Hypothalamus (tissue), 51 donors: ENCODE data around the gene CD164L2.

ENCODE experiments used
- DNase-seq, 51 donors: peaks; one replicate each; lab custom pipeline; 2025; lab: John Stamatoyannopoulos, UW

CD164L2 gene

DNA sequence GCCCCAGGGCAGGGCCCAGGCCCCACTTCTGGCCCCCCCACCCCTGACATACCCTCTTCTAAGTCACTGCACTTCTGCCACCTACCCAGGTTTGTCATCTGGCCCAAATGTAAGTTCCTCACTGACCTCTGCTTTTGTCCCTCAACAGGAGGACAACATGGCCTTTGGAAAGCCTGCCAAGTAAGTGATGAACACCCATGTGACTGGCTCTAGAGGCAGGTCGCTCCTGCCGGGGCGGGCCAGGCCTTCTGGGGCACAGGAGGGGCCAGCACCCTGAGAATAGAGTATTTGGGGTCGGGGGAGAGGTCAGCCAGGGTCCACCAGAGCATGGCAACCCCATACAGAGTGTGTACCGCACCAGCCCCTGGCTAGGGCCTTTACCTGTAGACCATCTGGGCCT lies 51.2 kb downstream of the CD164L2 start:
- DNase-seq, result no peak

GRCh38 chr1:27331426-27331825 lies 51.7 kb downstream of the CD164L2 start:
- DNase-seq, result no peak

DNA sequence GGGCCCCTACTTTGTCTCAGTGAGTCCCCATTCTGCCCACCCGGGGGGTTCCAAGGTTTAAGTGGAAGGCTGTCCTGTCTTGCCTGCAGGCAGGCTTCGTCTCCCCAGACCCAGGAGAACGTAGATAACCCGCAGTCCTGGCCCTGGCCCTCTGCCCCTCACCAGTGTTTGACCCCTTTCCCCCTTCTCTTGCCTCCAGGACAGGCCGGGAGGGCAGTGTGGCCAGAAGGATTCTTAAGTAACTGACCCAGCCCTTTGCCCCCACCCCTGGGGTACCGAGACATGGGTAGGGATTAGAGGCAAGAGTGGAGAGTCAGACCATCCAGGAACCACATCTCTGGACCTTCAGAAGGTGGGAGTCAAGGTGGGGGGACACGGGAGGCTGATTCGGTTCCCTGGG lies 52.3 kb downstream of the CD164L2 start:
- DNase-seq, result no peak
